ENCODE results near the gene DPP3. TPM values are rescaled to one million over a fixed set of nuclear protein-coding genes. Genes with fewer than 3 reads are reported as not detected.
A peak's percentile ranks its signal among the peaks of the same experiment; 100 is the strongest.

The DPP3 gene
- total RNA-seq, 2 experiments from 2014 or later, result 72.4 to 75.8 TPM

DNA sequence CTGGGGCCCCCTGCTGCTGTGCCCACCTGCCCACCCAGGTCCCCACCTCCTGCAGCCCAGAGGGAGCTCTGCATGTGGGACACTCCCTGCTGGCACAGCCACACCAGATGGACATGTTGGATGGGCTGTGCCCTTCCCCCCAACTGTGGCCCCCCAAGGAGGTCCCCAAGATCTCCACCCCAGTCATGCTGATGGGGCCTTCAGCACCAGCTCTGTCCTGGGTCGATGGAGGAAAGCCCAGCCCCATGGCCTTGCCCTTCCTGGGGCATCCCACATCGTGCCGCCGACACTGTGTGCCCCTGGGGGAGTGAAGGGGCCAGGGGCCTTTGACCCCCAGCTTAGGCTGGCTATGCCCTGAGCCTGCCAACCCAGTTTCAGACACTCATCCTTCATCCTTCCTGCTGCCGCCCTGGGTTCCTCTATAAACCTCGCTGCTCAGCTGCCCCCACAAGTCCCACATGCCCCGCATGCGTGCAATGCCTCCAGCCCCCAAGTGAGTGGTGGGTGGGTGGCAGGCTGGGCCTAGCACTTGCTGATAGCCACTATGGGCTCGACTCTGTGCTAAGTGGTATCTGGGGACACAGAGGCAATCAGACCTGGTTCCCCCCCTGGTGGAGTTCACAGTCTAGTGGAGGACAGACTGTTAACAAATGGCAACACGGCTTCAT lies 3.9 kb upstream of the DPP3 start:
- Mint-ChIP-seq H3K4me1 (ENCODE audit: low read depth) (peaks cover 18% of the 10 kb centered on the region), H3K27ac (no peak overlapping the region)
- POLR2A ChIA-PET, result interaction anchor here (1.6 kb wide), 1 partner anchor 8 kb away, joined by 6 read pairs; no protein-coding TSS in a partner anchor

DNA sequence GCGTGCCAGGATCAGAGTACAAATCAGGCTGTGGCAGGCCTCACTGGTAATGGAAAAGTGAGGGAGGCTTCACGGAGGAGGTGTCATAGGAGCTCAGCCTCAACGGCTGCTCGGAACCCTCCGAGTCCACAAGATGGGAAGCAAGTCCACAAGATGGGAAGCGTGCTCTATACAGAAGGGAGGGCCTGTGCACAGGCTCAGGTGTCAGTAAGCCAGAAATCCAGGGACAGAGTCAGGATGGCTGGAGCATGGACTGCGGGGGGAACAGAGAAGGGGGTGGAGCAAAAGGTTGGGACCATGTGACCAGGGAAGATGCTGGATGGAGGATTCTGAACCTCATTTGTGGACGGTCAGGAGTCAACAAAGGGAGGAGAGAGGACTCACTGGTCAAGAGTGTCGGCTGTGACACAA lies 3.4 kb upstream of the DPP3 start:
- no peak for ATAC-seq
- ChIA-PET CTCF (interaction anchor here (1.1 kb wide), 1 partner anchor 91 kb away, joined by 3 read pairs; no protein-coding TSS in a partner anchor), POLR2A (interaction anchor here (1.6 kb wide), 1 partner anchor 9 kb away, joined by 6 read pairs; no protein-coding TSS in a partner anchor)
- Mint-ChIP-seq H3K4me3 (no peak overlapping the region), H3K9me3 (no peaks in the 10 kb centered on the region), H3K4me1 (ENCODE audit: low read depth) (peaks cover 20% of the 10 kb centered on the region), H3K36me3 (ENCODE audit: low read depth) (peaks cover 4% of the 10 kb centered on the region), H3K27ac (no peak overlapping the region), H3K27me3 (no peaks in the 10 kb centered on the region)
- no peak for DNase-seq
- TF ChIP-seq, protein P1, sequence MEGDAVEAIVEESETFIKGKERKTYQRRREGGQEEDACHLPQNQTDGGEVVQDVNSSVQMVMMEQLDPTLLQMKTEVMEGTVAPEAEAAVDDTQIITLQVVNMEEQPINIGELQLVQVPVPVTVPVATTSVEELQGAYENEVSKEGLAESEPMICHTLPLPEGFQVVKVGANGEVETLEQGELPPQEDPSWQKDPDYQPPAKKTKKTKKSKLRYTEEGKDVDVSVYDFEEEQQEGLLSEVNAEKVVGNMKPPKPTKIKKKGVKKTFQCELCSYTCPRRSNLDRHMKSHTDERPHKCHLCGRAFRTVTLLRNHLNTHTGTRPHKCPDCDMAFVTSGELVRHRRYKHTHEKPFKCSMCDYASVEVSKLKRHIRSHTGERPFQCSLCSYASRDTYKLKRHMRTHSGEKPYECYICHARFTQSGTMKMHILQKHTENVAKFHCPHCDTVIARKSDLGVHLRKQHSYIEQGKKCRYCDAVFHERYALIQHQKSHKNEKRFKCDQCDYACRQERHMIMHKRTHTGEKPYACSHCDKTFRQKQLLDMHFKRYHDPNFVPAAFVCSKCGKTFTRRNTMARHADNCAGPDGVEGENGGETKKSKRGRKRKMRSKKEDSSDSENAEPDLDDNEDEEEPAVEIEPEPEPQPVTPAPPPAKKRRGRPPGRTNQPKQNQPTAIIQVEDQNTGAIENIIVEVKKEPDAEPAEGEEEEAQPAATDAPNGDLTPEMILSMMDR (IDR thresholded peaks at IDR 0.05), result no peak
- intact Hi-C loops (cut with micrococcal nuclease), result loop anchor here (5.0 kb wide), 1 partner anchor 70 kb away; no protein-coding TSS in a partner anchor

More for the DNA sequence above, 3.9 kb upstream of the DPP3 start:
- Mint-ChIP-seq H3K4me3 (no peak overlapping the region), H3K36me3 (ENCODE audit: low read depth) (peaks cover 5% of the 10 kb centered on the region), H3K9me3 (no peaks in the 10 kb centered on the region), H3K27me3 (no peaks in the 10 kb centered on the region)
- DNase-seq (no peak), ATAC-seq (no peak)
- CTCF ChIA-PET, result interaction anchor here (1.1 kb wide), 1 partner anchor 90 kb away, joined by 3 read pairs; no protein-coding TSS in a partner anchor
- TF ChIP-seq, protein P1 (IDR thresholded peaks at IDR 0.05), result no peak
- intact Hi-C loops (cut with micrococcal nuclease), result loop anchor here (5.0 kb wide), 1 partner anchor 69 kb away; no protein-coding TSS in a partner anchor

DNA sequence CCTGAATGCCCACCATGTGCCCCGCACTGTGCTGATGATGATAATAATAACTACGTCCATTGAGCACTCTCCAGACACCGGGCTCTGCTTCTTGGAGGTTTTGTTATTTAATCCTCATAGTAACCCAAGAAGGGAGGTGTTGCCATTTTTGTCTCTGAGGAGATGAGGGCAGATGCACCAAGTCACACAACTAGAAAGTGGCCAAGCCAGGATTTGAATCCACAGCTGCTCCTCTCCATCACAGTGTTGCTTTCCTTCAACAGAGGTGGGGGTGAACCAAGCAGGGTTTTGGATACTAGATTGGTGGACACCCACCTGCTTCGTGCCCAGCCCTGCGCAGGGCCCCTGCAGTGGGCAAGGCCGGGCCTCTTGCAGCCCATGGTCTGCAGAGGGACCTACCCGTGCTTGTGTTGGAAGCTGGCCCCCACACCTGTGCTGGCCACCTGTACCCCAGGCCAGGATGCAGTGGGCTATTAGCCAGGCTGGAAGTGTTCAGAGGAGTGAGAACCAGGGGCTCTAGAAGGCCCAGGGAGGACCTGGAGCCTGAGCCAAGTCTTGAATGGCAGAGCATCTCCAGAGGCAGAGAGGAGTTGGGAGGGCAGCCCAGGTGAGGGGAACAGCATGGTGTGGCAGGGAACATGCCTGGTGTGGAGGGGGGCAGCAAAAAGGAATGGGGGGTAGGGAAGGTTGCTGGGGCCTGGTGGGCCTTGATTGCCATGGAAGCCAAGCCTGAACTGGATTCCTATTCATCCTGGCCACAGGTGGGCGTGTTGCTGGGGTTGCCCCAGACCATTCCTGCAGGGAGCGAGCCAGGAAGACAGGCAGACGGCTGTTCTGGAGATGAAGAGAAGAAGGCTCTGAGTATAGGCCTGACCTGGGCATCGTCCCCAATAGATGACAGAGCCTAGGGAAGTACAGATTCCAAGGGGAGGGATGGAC lies 2.7 kb upstream of the DPP3 start:
- H3K9me3 Mint-ChIP-seq, result no peaks in the 10 kb centered on the region
- no peak overlapping the region for H3K27ac Mint-ChIP-seq
- ChIA-PET POLR2A (interaction anchor here (1.6 kb wide), 1 partner anchor 10 kb away, joined by 6 read pairs; no protein-coding TSS in a partner anchor), CTCF (interaction anchor here (1.1 to 3.2 kb wide), 9 partner anchors 9 to 100 kb away, joined by 3 to 36 read pairs (median 4); partner anchors contain the start of gene PELI3)
- intact Hi-C loops (cut with micrococcal nuclease), result loop anchor here (5.0 kb wide), 1 partner anchor 70 kb away; no protein-coding TSS in a partner anchor
- TF ChIP-seq, protein P1 (IDR thresholded peaks at IDR 0.05), result no peak
- H3K4me1 Mint-ChIP-seq (ENCODE audit: low read depth), result peaks cover 24% of the 10 kb centered on the region
- H3K27me3 Mint-ChIP-seq, result no peaks in the 10 kb centered on the region
- no peak for DNase-seq
- H3K4me3 Mint-ChIP-seq, result no peak overlapping the region
- peaks cover 4% of the 10 kb centered on the region for H3K36me3 Mint-ChIP-seq (ENCODE audit: low read depth)
- no peak for ATAC-seq

DNA sequence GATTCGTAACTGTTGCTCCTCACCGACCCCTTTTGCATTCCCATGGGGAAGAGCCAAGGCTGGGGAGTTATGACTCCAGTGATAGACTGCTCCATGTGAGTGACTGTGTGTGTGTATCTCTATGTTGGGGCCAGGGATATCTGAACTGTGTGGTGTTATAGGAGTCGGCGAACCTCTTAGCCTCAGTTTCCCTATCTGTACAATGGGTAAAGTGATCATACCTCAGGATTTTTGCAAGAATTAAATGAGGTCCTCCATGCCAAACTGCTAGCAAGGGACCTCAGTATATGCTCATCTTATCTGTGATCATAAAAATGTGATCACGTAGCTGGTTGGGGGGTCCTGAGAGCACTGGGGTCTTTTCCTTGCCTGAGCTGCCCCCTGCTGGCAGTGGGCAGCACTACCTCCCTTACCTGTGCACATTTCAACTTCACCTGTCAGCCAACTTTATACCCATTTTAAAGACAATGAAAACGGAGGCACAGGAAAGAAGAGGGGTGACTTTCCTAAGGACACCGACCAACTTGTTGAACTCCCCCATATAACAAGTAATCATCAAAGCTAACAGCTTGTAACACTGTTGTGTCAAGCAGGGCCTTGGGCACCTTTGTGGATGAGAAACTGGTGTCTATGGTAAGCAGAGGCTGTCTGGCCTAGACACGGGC lies 1.4 kb upstream of the DPP3 start:
- H3K4me1 Mint-ChIP-seq (ENCODE audit: low read depth), result peaks cover 26% of the 10 kb centered on the region
- intact Hi-C loops (cut with micrococcal nuclease), result loop anchor here (5.0 kb wide), 1 partner anchor 72 kb away; no protein-coding TSS in a partner anchor

More for the DNA sequence above, 1.4 kb upstream of the DPP3 start:
- Mint-ChIP-seq H3K27ac (peak overlapping the region; percentile 91), H3K27me3 (no peaks in the 10 kb centered on the region), H3K9me3 (no peaks in the 10 kb centered on the region), H3K36me3 (ENCODE audit: low read depth) (peaks cover 8% of the 10 kb centered on the region), H3K4me3 (peak overlapping the region; percentile 83)
- ATAC-seq, result no peak
- POLR2A ChIA-PET, result interaction anchor here (0.9 to 2.1 kb wide), 5 partner anchors 12 to 108 kb away, joined by 3 to 10 read pairs (median 4); partner anchors contain the start of genes PELI3 and SLC29A2
- CTCF ChIA-PET, result interaction anchor here (0.7 to 3.2 kb wide), 23 partner anchors 8 to 166 kb away, joined by 3 to 36 read pairs (median 3); partner anchors contain the start of genes CTSF, MRPL11 and PELI3
- DNase-seq, result peak; percentile 68
- TF ChIP-seq, protein P1 (IDR thresholded peaks at IDR 0.05), result peak; percentile 95

All from activated CD8-positive, alpha-beta T cell treated with anti-CD3 and anti-CD28 coated beads for 36 hours (primary cell).